Urothelium cell line (cell line): ENCODE measurements around the gene FOXE1.

Experiments
- DNase-seq: peaks from one replicate; pipeline ENCODE4 v3.0.0; 2011; ENCODE audit warnings: low spot score, mixed read lengths
- FAIRE-seq: peaks from 2 replicates; lab custom pipeline; 2011; peaks lifted over from hg19 to GRCh38; lab: Jason Lieb, UNC

The FOXE1 gene

GRCh38 chr9:97847474-97848214, 5.4 kb upstream of the FOXE1 start:
- no peak for DNase-seq
- FAIRE-seq, result no peak

GRCh38 chr9:97848215-97848479, 4.9 kb upstream of the FOXE1 start:
- DNase-seq, result no peak
- no peak for FAIRE-seq

DNA sequence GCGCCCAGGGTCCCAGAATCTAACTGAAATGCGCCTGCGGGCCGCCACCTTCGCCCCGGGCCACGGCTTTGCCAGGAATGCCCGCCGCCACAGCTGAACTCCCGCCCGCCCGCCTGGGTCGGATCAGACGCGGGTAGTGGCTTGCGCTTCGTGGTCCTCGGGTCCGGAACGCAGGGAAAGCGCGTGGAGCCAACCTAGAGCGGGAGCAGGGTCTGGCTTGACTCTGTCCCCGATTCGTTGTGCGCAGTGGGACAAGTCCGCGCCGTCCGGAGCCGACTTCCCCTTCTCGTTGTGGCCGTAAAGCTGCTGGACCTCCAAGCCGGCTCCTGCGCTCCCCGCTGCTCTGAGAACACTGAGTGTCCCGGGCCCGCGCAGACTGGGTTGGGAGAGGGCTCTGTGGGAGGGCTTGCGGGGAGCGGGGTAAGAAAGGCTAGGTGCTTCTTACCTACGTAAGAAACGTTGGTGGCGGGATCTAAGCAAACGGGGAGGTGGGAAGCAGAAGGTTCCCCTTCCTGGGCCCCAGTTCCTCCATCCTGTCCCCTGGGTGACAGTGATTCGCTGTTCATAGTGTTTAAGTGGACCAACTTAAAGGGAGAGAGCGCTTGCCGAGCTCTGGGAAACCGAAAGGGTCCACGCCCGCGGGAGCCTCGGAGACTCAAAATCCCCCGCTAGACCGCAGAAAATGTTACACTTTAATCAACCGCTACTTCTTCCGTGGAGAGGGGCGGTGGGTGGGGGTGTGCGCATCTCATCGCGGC, 4.4 kb upstream of the FOXE1 start:
- DNase-seq, result no peak
- no peak for FAIRE-seq

GRCh38 chr9:97849980-97850379, 3.0 kb upstream of the FOXE1 start:
- no peak for FAIRE-seq
- no peak for DNase-seq

GRCh38 chr9:97850746-97851445, 2.1 kb upstream of the FOXE1 start:
- DNase-seq, result no peak
- no peak for FAIRE-seq

DNA sequence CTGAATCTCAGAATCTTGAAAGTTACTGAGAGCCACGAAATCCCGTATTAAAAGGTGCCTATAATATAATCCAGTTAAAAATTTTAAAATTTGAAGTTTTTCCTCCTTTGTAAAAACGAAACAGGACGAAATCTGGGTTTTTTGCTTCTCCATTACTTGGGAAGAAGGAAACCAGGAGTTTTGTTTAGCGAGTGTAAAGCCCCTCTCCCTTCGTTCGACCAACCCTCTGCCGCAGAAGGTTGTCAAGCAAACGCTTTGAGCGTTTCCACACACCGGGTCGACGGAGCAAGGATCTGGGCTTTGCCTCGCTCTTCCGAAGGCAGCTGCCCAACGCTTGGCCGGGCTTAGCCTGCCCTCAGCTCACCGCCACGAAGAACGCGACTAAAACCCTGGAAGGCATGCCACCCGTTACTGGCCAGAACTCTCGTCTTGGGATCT, 1.6 kb upstream of the FOXE1 start:
- FAIRE-seq (no peak), DNase-seq (no peak)

DNA sequence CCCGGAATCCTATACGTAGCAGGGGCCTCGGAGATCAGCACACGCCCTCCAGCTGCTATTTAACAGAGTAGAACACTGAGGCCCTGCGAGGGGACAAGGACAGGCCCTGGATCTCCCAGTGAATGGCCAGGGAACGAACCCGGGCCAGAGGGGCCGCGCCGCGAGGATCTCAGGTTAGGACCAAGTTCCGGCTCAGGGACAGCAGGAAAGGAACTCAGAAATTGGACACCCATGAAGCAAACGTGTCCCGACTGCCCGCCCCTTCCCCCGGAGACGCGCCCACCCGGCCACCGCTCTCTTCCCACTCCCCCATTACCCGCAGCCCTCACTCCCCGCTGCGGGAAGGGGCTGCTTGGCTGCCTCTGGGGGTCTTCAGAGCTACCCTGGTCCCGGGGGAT, 1.0 kb upstream of the FOXE1 start:
- DNase-seq, result no peak
- FAIRE-seq, result no peak

- no peak for FAIRE-seq
Measured at GRCh38 chr9:97852399-97853055, 499 bp upstream of the FOXE1 start.

GRCh38 chr9:97853844-97854695, 1.0 kb downstream of the FOXE1 start:
- DNase-seq (no peak), FAIRE-seq (no peak)

More at GRCh38 chr9:97852399-97853055, 499 bp upstream of the FOXE1 start:
- no peak for DNase-seq

DNA sequence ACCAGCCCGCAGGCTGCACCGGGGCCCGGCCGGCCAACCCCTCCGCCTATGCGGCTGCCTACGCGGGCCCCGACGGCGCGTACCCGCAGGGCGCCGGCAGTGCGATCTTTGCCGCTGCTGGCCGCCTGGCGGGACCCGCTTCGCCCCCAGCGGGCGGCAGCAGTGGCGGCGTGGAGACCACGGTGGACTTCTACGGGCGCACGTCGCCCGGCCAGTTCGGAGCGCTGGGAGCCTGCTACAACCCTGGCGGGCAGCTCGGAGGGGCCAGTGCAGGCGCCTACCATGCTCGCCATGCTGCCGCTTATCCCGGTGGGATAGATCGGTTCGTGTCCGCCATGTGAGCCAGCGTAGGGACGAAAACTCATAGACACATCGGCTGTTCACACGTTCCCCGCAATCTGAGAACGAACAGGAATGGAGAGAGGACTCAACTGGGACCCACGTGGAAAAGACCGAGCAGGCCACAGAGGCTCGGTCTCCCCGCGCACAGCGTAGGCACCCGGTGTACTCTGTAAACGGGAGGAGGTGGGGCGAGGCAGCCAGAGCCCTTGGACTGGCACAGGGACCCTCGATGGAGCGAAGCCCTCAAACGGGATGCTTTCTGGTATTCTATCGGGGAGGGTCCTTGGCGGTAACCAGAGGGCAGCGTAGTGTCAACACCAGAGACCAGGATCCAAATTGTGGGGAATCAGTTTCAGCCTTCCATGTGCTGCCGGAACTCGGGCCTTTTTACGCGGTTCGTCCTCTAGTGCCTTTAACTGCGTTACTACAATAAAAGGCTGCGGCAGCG, 1.9 kb downstream of the FOXE1 start:
- no peak for DNase-seq
- no peak for FAIRE-seq

DNA sequence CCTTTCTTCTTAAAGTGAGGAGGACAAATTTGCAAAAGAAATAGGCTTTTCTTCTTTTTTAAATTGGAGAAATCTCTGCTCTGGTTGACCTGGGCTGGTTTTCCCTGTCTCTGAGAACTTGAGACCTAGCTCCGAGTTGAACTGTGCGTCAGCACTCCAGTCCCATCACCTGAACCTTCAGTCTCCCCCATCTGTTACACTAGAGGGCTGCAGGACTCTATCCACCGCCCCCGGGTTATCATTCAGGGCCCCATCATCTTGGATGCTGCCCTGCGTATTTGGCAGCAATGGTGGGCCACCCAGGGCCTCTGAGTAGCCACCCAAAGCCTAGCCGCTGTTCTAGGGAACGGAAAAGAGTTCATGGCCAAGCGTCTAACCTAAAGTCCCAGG, 2.5 kb downstream of the FOXE1 start:
- FAIRE-seq (no peak), DNase-seq (no peak)

GRCh38 chr9:97855899-97856298, 2.9 kb downstream of the FOXE1 start:
- FAIRE-seq (no peak), DNase-seq (no peak)

- FAIRE-seq (no peak), DNase-seq (no peak)
Measured at GRCh38 chr9:97856857-97857605, 4.0 kb downstream of the FOXE1 start.

- FAIRE-seq (no peak), DNase-seq (no peak)
Measured at GRCh38 chr9:97857606-97858392, 4.8 kb downstream of the FOXE1 start.

DNA sequence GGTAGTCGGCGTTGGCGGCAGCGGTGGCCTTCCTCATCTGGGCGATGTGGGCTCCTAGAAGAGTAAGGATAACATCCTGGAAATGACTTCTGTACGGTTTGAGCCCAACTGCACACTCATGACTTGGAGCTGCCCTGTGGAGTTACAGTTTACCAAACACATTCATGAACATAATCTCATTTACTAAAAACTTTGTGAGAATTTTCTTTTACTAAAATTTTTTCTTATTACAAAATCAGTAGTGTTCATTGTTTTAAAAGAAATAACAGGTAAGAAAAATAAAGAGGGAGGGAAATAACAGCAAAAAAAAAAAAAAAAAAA, 5.3 kb downstream of the FOXE1 start:
- DNase-seq, result no peak
- FAIRE-seq, result no peak

GRCh38 chr9:97858826-97859225, 5.8 kb downstream of the FOXE1 start:
- DNase-seq (no peak), FAIRE-seq (no peak)

DNA sequence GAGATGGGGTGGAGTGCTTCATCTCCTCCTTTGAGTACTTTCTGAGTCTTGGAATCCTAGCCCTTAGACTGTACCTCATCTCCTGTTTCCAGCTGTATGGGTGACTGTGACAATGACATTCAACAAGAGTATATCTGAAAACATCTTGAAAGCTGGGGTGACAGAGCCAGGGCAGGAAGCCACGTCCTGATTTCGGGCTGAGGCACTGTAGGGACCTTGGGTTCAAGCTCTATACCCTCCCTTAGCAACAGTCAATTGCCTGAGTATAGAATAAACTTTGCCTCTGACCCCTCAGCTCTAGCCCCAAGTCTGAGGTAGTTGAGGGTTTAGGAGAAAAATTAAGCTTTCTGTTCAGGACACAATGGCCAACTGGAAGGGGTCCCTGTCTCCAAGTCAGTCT, 6.3 kb downstream of the FOXE1 start:
- no peak for FAIRE-seq
- no peak for DNase-seq

- DNase-seq, result no peak
- FAIRE-seq, result no peak
Measured at GRCh38 chr9:97860451-97861147, 7.6 kb downstream of the FOXE1 start.
